Peyer's patch (tissue), 4 donors: ENCODE results near the gene BANP.

Source experiments
- CTCF ChIP-seq, 6 experiments: fragments of 450-650 bp in 4 of 6; fragments of 200-600 bp in 2 of 6; sonication (generic) in 1 of 6; IDR thresholded peaks; one replicate each; pipeline ENCODE4 v1.5.1; 2017 to 2019; ENCODE audit warnings: antibody characterized with exemption in 6 of 6, mild to moderate bottlenecking in 3 of 6, moderate library complexity in 1 of 6
- POLR2A ChIP-seq, 2 donors: fragments of 450-650 bp; IDR thresholded peaks; one replicate each; pipeline ENCODE4 v1.5.1; 2017; ENCODE audit warnings: antibody characterized with exemption in 2 of 2, mild to moderate bottlenecking in 2 of 2, moderate library complexity in 2 of 2

DNA sequence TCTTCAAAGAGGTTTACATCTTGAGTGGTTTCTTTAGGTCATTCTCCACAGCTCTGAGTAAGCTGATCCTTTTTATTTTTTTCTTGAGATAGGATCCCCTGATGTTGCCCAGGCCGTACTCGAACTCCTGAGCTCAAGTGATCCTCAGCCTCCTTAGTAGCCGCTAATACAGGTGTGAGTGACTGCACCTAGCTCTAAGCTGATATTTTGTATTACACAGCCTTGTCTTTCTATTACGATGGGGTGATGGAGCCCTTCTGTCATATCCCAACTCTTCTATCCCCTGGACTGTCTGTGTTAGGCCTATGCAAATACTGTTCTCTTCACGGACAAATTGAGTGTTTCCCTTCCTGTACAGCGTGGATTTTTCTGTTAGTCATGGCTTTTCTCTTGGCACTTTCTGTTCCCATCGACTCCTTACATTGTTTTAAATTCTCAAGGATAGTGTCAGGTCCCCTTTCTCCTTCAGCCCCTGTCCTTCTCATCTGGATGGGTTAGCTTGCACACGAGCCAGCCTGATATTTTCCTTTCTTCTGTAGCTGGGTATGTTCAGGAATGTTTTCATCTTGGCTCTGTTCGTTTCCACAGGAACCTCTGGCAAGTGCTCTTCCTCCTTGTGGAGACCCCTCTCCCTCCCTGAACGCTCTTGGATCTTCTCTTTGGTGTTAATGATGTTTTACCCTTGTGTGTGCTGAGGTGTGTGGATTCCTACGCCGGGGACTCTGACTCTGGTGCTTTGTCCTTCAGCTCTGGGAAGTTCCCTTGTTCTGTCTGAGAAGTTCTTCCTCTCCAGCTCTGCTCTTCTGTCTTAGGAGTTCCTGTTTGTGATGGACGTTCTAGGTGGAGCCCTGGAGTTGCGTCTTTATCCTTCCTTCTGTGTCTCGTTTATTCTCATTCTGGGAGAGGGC lies 2.3 kb downstream of the BANP start:
- TF ChIP-seq CTCF (IDR thresholded peaks at IDR 0.05) (no peak), POLR2A (IDR thresholded peaks at IDR 0.05) (peak in 1 of 2 donors; percentile 17)
